Neural progenitor cell (in vitro differentiated cells): ENCODE results near the gene TNRC6C. TPM values are rescaled to one million over a fixed set of nuclear protein-coding genes. Genes with fewer than 3 reads are reported as not detected.

ENCODE experiments used
- DNase-seq: peaks from one replicate; pipeline ENCODE4 v3.0.0-alpha.2; 2016; ENCODE audit warnings: low spot score
- H2AFZ ChIP-seq: fragments of 200-600 bp; sonication (generic); replicated peaks from 2 replicates; pipeline ENCODE4 v1.6.1; 2016; ENCODE audit warnings: antibody characterized with exemption
- H3F3A ChIP-seq: fragments of 200-600 bp; sonication (generic); 2 replicates; pipeline ENCODE4 v1.6.1; 2016; ENCODE audit warnings: antibody characterized with exemption, low read depth
- H3K27ac ChIP-seq: fragments of 200-600 bp; sonication (generic); 2 replicates; pipeline ENCODE4 v1.5.1; 2016; ENCODE audit warnings: mild to moderate bottlenecking
- H3K27me3 ChIP-seq: fragments of 200-600 bp; sonication (generic); 2 replicates; pipeline ENCODE4 v1.6.1; 2016; ENCODE audit warnings: mild to moderate bottlenecking, moderate library complexity
- H3K36me3 ChIP-seq: fragments of 200-600 bp; sonication (generic); 2 replicates; pipeline ENCODE4 v1.5.1; 2016
- H3K4me1 ChIP-seq: fragments of 200-600 bp; sonication (generic); 2 replicates; pipeline ENCODE4 v1.6.1; 2016; ENCODE audit warnings: mixed run types
- H3K4me2 ChIP-seq: fragments of 200-600 bp; sonication (generic); 2 replicates; pipeline ENCODE4 v1.6.1; 2016
- H3K4me3 ChIP-seq: fragments of 200-600 bp; sonication (generic); 2 replicates; pipeline ENCODE4 v1.5.1; 2016
- H3K79me2 ChIP-seq: fragments of 200-600 bp; sonication (generic); 2 replicates; pipeline ENCODE4 v1.6.1; 2016; ENCODE audit warnings: low read depth
- H3K9ac ChIP-seq: fragments of 200-600 bp; sonication (generic); 2 replicates; pipeline ENCODE4 v1.6.1; 2016
- H3K9me3 ChIP-seq: fragments of 200-600 bp; sonication (generic); 2 replicates; pipeline ENCODE4 v1.5.1; 2016; ENCODE audit warnings: low read depth
- H4K20me1 ChIP-seq: fragments of 200-600 bp; sonication (generic); 2 replicates; pipeline ENCODE4 v1.6.1; 2016; ENCODE audit warnings: low read depth
- H3K27ac Mint-ChIP-seq: 3 replicates; pipeline ENCODE4 v1.8.0; 2021; ENCODE audit warnings: mixed read lengths
- H3K27me3 Mint-ChIP-seq: 2 replicates; pipeline ENCODE4 v1.8.0; 2022; ENCODE audit warnings: low read depth, mild to moderate bottlenecking, inconsistent platforms, moderate library complexity, mixed read lengths; ENCODE audit not compliant: insufficient read depth
- H3K36me3 Mint-ChIP-seq: 3 replicates; pipeline ENCODE4 v1.8.0; 2021; ENCODE audit warnings: mixed read lengths
- H3K4me1 Mint-ChIP-seq: 3 replicates; pipeline ENCODE4 v1.8.0; 2021; ENCODE audit warnings: mixed read lengths
- H3K4me3 Mint-ChIP-seq: 3 replicates; pipeline ENCODE4 v1.8.0; 2021; ENCODE audit warnings: mild to moderate bottlenecking, moderate library complexity, mixed read lengths
- H3K9me3 Mint-ChIP-seq: 3 replicates; pipeline ENCODE4 v1.8.0; 2020; ENCODE audit warnings: mixed read lengths
- CTCF ChIP-seq: fragments of 200-600 bp; sonication (generic); IDR thresholded peaks from 2 replicates; pipeline ENCODE4 v1.5.1; 2017; ENCODE audit warnings: antibody characterized with exemption, mild to moderate bottlenecking
- EZH2 ChIP-seq: fragments of 200-600 bp; sonication (generic); IDR thresholded peaks from 2 replicates; pipeline ENCODE4 v1.6.1; 2017; ENCODE audit warnings: antibody characterized with exemption, mild to moderate bottlenecking, moderate library complexity
- EZH2phosphoT487 ChIP-seq: fragments of 200-600 bp; sonication (generic); IDR thresholded peaks from 2 replicates; pipeline ENCODE4 v1.6.1; 2017; ENCODE audit warnings: antibody characterized with exemption
- total RNA-seq: library from RNA; depleted of rRNA; stranded (reverse); fragments of >200 nt; gene quantifications from 2 replicates; pipeline ENCODE4 v1.2.3, GENCODE V29; 2015; ENCODE audit warnings: low replicate concordance

The TNRC6C gene
- total RNA-seq, 1 donor from 2014 or later, result 14.9 TPM

- Histone ChIP-seq H3K27ac (no peak overlapping the region), H3K4me1 (no peaks in the 10 kb centered on the region), H3F3A (no peaks in the 10 kb centered on the region), H3K4me3 (no peak overlapping the region), H3K4me2 (no peak overlapping the region), H3K36me3 (no peaks in the 10 kb centered on the region), H3K9ac (no peak overlapping the region), H3K9me3 (no peaks in the 10 kb centered on the region), H3K27me3 (no peaks in the 10 kb centered on the region), H2AFZ (no peak overlapping the region), H4K20me1 (no peaks in the 10 kb centered on the region), H3K79me2 (no peaks in the 10 kb centered on the region)
- Mint-ChIP-seq H3K36me3 (peaks cover 4% of the 10 kb centered on the region), H3K27me3 (peaks cover 6% of the 10 kb centered on the region), H3K4me3 (no peak overlapping the region), H3K4me1 (peaks cover 9% of the 10 kb centered on the region), H3K27ac (no peak overlapping the region), H3K9me3 (no peaks in the 10 kb centered on the region)
- no peak for TF ChIP-seq EZH2phosphoT487
- TF ChIP-seq CTCF, result no peak
- no peak for TF ChIP-seq EZH2
- DNase-seq, result no peak
Observed at GRCh38 chr17:78111727-78112517, 153.4 kb downstream of the TNRC6C start.

GRCh38 chr17:78112518-78113471 lies 154.3 kb downstream of the TNRC6C start:
- Mint-ChIP-seq H3K9me3 (no peaks in the 10 kb centered on the region), H3K27ac (peak overlapping the region; percentile 61), H3K27me3 (peaks cover 4% of the 10 kb centered on the region), H3K4me1 (peaks cover 4% of the 10 kb centered on the region), H3K36me3 (peaks cover 3% of the 10 kb centered on the region), H3K4me3 (peak overlapping the region; percentile 36)
- peak; percentile 76 for DNase-seq
- H3K9ac ChIP-seq, result no peak overlapping the region
- no peaks in the 10 kb centered on the region for H3K79me2 ChIP-seq
- no peak overlapping the region for H2AFZ ChIP-seq
- no peaks in the 10 kb centered on the region for H3K4me1 ChIP-seq
- H3K36me3 ChIP-seq, result no peaks in the 10 kb centered on the region
- no peaks in the 10 kb centered on the region for H4K20me1 ChIP-seq
- H3K9me3 ChIP-seq, result no peaks in the 10 kb centered on the region
- peak; percentile 99 for TF ChIP-seq CTCF
- TF ChIP-seq EZH2phosphoT487, result no peak
- H3K4me2 ChIP-seq, result no peak overlapping the region
- no peak overlapping the region for H3K4me3 ChIP-seq
- no peaks in the 10 kb centered on the region for H3K27me3 ChIP-seq
- H3F3A ChIP-seq, result no peaks in the 10 kb centered on the region
- H3K27ac ChIP-seq, result no peak overlapping the region

- no peaks in the 10 kb centered on the region for H3K36me3 Mint-ChIP-seq
- Histone ChIP-seq H3K27ac (no peak overlapping the region), H3K79me2 (no peaks in the 10 kb centered on the region), H4K20me1 (no peaks in the 10 kb centered on the region), H3K27me3 (no peaks in the 10 kb centered on the region), H3F3A (no peaks in the 10 kb centered on the region), H2AFZ (no peak overlapping the region), H3K4me1 (no peaks in the 10 kb centered on the region), H3K4me3 (no peak overlapping the region), H3K9me3 (no peaks in the 10 kb centered on the region), H3K4me2 (no peak overlapping the region), H3K9ac (no peak overlapping the region), H3K36me3 (no peaks in the 10 kb centered on the region)
- no peaks in the 10 kb centered on the region for H3K9me3 Mint-ChIP-seq
- no peaks in the 10 kb centered on the region for H3K4me1 Mint-ChIP-seq
- H3K4me3 Mint-ChIP-seq, result no peak overlapping the region
- H3K27me3 Mint-ChIP-seq, result peaks cover 4% of the 10 kb centered on the region
- TF ChIP-seq CTCF, result no peak
- no peak for TF ChIP-seq EZH2phosphoT487
- TF ChIP-seq EZH2, result no peak
- H3K27ac Mint-ChIP-seq, result peak overlapping the region; percentile 38
- DNase-seq, result no peak
Observed at GRCh38 chr17:78113804-78114785, 155.6 kb downstream of the TNRC6C start.
